Fibroblast of villous mesenchyme (primary cell): Measurements from ENCODE around the gene RPS6KA6. TPM values are rescaled to one million over a fixed set of nuclear protein-coding genes. Genes with fewer than 3 reads are reported as not detected.

Source experiments
- DNase-seq: peaks from one replicate; pipeline ENCODE4 v3.0.0-alpha.2; 2010; ENCODE audit warnings: low read depth
- H3K4me3 ChIP-seq: 2 replicates; pipeline ENCODE4 v1.5.1; 2011; ENCODE audit warnings: low read depth, mild to moderate bottlenecking, low read length
- small RNA-seq: library from RNA; depleted of rRNA; stranded (forward); fragments of <200 nt; gene quantifications from one replicate; pipeline ENCODE3, GENCODE V24; 2012
- total RNA-seq: library from RNA; depleted of rRNA; stranded (reverse); fragments of >200 nt; gene quantifications from 2 replicates; pipeline ENCODE4 v1.2.3, GENCODE V29; 2012
- TF ChIP-seq, protein P1 (sequence below): IDR thresholded peaks from 2 replicates; pipeline ENCODE4 v1.5.1; 2012; ENCODE audit warnings: low read depth, mild to moderate bottlenecking, low read length; ENCODE audit not compliant: insufficient read depth

The RPS6KA6 gene
- total RNA-seq, 1 donor, result 16.8 TPM

DNA sequence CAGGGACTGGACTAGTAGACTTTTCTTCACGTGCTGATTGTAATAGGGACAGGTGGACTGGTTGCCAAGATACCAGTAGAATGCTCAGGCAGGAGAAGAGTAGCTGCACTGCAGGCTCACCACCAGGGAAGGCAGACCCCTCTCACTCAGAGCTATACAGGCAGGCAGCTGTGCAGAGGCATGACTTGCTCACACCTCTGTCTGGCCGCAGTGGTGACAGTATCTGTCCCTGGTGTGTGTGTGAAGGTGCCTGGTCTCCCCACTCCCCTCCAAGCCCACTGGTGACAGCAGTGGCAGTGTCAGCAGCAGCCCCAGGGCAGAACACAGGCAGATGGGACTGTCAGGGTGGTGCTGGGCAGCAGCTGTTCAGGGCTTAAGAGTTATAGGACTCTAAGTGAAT is 140.7 kb downstream of the RPS6KA6 start:
- no peak overlapping the region for H3K4me3 ChIP-seq
- DNase-seq, result no peak
- TF ChIP-seq, protein P1, sequence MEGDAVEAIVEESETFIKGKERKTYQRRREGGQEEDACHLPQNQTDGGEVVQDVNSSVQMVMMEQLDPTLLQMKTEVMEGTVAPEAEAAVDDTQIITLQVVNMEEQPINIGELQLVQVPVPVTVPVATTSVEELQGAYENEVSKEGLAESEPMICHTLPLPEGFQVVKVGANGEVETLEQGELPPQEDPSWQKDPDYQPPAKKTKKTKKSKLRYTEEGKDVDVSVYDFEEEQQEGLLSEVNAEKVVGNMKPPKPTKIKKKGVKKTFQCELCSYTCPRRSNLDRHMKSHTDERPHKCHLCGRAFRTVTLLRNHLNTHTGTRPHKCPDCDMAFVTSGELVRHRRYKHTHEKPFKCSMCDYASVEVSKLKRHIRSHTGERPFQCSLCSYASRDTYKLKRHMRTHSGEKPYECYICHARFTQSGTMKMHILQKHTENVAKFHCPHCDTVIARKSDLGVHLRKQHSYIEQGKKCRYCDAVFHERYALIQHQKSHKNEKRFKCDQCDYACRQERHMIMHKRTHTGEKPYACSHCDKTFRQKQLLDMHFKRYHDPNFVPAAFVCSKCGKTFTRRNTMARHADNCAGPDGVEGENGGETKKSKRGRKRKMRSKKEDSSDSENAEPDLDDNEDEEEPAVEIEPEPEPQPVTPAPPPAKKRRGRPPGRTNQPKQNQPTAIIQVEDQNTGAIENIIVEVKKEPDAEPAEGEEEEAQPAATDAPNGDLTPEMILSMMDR, result no peak

DNA sequence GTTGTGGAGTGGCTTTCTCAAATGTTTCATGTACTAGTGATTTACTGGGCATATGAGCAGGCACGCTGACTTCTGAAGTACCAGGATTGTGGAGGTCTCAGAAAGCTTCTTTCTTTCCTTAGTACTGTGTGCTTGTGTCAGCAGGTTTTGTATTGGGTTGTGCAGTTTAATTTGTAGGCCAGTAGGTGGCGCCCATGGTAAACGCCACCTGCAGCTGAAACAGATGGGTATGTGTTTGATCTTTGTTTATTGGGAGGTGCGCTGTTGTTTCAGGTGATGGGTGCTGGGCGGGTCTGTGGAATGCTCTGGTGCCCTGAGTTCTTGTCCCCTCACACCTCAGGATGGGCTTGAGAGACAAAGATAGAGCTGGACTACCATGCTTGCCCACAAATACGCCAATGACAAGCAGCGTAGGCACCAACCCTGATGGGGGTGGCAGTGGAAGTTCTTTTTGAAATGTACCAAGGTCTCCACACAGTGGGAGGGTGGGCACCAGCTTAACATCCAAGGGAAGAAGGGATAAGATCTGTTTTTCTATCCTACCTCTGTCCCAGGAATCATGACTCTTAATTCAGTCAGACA is 141.5 kb downstream of the RPS6KA6 start:
- TF ChIP-seq, protein P1, result peak; percentile 50
- no peak overlapping the region for H3K4me3 ChIP-seq

DNA sequence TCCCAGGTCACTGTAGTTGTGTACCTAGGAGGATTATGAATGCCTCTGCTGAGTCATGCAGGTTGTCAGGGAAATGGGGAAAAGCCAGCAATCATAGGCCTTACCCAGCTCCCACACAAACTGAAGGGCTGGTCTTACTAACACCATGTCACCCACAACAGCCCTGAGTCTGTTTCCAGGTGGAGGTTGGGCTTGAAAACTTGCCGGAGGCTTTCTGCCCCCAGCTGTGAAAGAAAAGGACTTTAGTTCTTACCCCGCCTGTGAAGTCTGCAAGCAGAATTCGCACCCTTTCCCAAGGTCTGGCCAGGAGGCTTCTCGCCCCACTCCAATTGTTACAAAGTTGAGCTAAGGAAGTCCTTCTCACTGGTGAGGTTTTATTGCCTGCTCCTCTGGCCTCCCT is 143.9 kb downstream of the RPS6KA6 start:
- TF ChIP-seq, protein P1, result no peak
- no peak overlapping the region for H3K4me3 ChIP-seq
- no peak for DNase-seq

More for the DNA sequence above, 141.5 kb downstream of the RPS6KA6 start:
- peak; percentile 14 for DNase-seq

Small RNAs within 50 kb of the gene (small RNA-seq; reads per million reads assigned to genes)
- gene MIR548I4, result not detected
